Right cardiac atrium (tissue), 5 donors: ENCODE results near the gene ADAMTS2. TPM values are rescaled to one million over a fixed set of nuclear protein-coding genes. Genes with fewer than 3 reads are reported as not detected.

ENCODE experiments used
- ATAC-seq, 2 donors: fragments of 200-7000 bp; cut with Tn5 transposase; one replicate each; pipeline versions ENCODE4 v1.8.0 to v1.9.1; 2020; ENCODE audit warnings: moderate library complexity in 2 of 2, mild to moderate bottlenecking in 1 of 2
- DNase-seq, 3 donors: peaks; one replicate each; pipeline ENCODE4 v3.0.0-alpha.2; 2020
- H3K27ac ChIP-seq: one replicate; pipeline ENCODE4 v1.5.1; 2013; ENCODE audit warnings: mild to moderate bottlenecking, low read length, control low read depth, moderate library complexity
- H3K27me3 ChIP-seq: one replicate; pipeline ENCODE4 v1.6.1; 2013; ENCODE audit not compliant: control insufficient read depth, insufficient read depth
- H3K4me1 ChIP-seq: one replicate; pipeline ENCODE4 v1.6.1; 2013; ENCODE audit warnings: low read length; ENCODE audit not compliant: control insufficient read depth, insufficient read depth
- H3K4me3 ChIP-seq: one replicate; pipeline ENCODE4 v1.5.1; 2013; ENCODE audit warnings: low read length, control low read depth
- H3K9me3 ChIP-seq: one replicate; pipeline ENCODE4 v1.6.1; 2013; ENCODE audit warnings: low read length; ENCODE audit not compliant: control insufficient read depth
- WGBS: extraction: QIAGEN DNeasy Blood & Tissue Kit; methylation state at CpG from one replicate; pipeline ENCODE4 v1.1.7; 2013; 5-methylcytosine and 5-hydroxymethylcytosine counted together
- intact Hi-C, 4 donors: fragments of 100-400 bp; cut with DNase I; formaldehyde crosslinking; loops; one replicate each; pipeline versions ENCODE4 v1.11.0 to v1.14.0; 2022 to 2023
- polyA plus RNA-seq: library from polyadenylated mRNA; stranded (reverse); fragments of 200-250 nt; gene quantifications from one replicate; pipeline ENCODE4 v1.2.3, GENCODE V29; 2013
- total RNA-seq, 4 donors: library from RNA; stranded (reverse); fragmentation: NEBNext Ultra II Directional; extraction: Animal tissue kit (Norgen Biotek cat#: 25700); gene quantifications; one replicate each; pipeline ENCODE4 v1.2.1, GENCODE V29; 2021
- donor health status: healthy with polysubstance abuse.
- donor health status: DM: no; HTN: yes; CAD: no.
- donor health status: DM: no; HTN: no; CAD: no.
- donor health status: DM: no; HTN: yes; CAD: no; lungs with severe emphysema.
- donor health status: DM: yes; HTN: yes; CAD: no.

The ADAMTS2 gene
- total and polyA plus RNA-seq, 5 donors = 7.0 to 23.2 (median 14.7) TPM

DNA sequence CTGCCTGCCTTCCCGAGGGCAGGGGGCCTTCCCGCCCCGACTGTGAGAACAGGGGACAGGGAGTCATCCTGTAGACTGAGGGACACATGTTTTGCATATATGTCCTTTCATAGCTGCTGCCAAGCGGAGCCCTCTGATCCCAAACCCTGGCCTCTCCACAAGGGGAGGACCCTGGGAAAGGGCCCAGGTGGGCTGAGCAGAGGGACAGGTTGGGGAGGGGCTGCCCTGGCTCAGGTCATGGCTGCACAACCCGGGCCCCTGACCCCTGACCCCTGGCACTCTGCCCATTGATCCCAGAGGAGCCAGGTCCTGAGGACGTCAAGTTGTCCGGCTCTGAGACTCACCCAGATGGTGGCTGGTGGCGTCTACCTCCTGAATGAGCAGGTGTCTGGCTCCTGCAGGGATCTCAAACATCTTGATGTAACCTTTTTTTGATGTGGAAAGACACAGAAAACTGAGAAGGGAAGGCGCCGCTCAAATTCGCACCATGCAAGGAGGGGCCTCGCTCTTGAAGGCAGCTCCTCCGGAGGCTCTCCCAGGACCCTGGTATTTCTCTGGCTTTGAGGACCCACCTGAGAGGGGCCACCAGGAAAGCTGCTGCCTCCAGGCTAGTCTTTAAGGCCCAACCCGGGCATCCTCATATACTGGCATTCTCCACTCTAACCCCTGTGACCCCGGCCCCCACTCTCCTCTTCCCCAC lies 213.2 kb downstream of the ADAMTS2 start:
- Histone ChIP-seq H3K4me3 (no peak overlapping the region), H3K27ac (no peak overlapping the region), H3K4me1 (no peaks in the 10 kb centered on the region), H3K9me3 (no peaks in the 10 kb centered on the region), H3K27me3 (no peaks in the 10 kb centered on the region)
- intact Hi-C loops = no loop called here
- 79% methylated on average over 15 of the region's 15 CpGs for whole genome bisulfite sequencing
- DNase-seq (peak in 1 of 3 donors; percentile 36), ATAC-seq (peak in 1 of 2 donors; percentile 19)

DNA sequence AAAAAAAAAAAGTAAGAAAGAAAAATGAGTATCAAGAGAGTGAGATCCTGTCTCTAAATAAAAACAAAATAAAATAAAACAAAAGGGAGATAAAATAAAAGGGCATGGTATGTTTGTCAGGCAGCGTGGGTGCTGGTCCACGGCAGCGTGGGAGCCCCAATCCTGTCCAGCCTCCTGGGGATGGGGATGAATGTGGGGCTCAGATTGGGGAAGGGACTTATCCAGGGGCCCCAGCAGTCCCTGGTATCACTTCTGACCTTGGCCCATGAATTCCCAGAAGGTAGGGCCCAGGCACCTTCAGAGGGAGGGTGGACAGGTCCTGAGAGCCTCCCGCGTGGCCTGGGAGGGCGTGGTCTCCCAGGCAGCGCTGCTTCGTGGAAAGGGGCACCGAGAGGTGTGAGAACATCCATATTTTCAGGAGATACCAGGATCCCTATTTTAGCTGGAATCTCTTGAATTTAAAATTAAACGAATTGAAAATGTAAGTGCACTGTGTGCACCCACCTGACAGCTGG lies 213.9 kb downstream of the ADAMTS2 start:
- ATAC-seq (no peak), DNase-seq (no peak)
- no peaks in the 10 kb centered on the region for H3K4me1 ChIP-seq
- H3K9me3 ChIP-seq = no peaks in the 10 kb centered on the region
- 85% methylated on average over 10 of the region's 10 CpGs for WGBS
- intact Hi-C loops = no loop called here
- no peaks in the 10 kb centered on the region for H3K27me3 ChIP-seq
- H3K27ac ChIP-seq = no peak overlapping the region
- H3K4me3 ChIP-seq = no peak overlapping the region

DNA sequence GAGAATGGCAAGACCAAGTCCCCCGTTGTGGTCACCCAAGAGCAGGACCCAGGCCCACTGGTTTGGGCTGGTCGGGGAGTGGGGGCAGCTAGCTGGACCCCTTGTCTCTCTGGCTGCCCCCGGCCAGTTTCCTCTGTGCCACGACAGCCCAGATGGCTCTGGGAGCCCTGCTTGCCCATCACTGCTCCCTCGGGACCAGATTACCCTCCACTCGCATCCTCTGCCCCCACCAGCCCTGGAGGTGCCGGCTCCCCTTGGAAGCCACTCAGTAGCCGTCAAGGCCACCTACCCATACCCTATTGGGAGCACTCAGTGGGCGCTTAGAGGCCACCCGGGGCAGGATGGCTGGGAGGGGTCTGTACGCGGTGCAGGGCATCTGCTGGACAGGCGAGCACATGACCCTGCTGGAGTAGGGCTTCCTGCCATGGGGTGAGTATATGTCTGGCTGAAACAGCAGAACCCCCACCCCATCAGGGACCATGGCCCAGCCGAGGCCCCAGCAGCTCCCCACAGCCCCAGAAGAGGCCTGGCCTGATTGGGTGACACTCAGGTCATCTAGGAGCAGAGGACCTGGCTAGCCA lies 215.1 kb downstream of the ADAMTS2 start:
- Histone ChIP-seq H3K4me1 (no peaks in the 10 kb centered on the region), H3K27me3 (no peaks in the 10 kb centered on the region), H3K27ac (no peak overlapping the region), H3K4me3 (no peak overlapping the region), H3K9me3 (no peaks in the 10 kb centered on the region)
- DNase-seq (no peak), ATAC-seq (peak in 1 of 2 donors; percentile 10)
- intact Hi-C loops = no loop called here
- 91% methylated on average over 14 of the region's 14 CpGs for WGBS

DNA sequence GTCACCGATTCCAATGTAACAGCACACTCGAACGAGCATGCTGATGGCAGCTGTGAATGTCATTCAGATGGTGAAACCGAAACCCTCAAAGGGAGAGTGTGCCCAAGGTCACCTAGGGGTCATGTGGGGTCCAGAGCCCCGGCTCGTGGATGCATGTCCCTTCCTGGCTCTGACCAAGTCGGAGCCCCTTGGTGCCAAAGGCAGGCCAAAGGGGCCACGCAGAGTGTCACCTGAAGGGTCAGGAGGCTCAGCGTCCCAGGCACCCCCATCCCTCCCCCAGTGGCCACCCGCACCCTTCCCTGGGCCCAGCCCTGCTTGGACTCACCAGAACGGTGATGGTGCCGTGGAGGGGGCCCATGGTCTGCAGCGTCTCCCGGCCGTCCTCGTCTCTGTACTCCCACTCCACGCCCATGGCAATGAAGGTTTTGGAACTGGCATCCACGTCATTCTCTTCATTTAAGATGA lies 215.6 kb downstream of the ADAMTS2 start:
- intact Hi-C loops = no loop called here
- ATAC-seq (no peak), DNase-seq (no peak)
- 86% methylated on average over 18 of the region's 18 CpGs for WGBS
- Histone ChIP-seq H3K9me3 (no peaks in the 10 kb centered on the region), H3K4me3 (no peak overlapping the region), H3K27me3 (no peaks in the 10 kb centered on the region), H3K4me1 (no peaks in the 10 kb centered on the region), H3K27ac (no peak overlapping the region)

DNA sequence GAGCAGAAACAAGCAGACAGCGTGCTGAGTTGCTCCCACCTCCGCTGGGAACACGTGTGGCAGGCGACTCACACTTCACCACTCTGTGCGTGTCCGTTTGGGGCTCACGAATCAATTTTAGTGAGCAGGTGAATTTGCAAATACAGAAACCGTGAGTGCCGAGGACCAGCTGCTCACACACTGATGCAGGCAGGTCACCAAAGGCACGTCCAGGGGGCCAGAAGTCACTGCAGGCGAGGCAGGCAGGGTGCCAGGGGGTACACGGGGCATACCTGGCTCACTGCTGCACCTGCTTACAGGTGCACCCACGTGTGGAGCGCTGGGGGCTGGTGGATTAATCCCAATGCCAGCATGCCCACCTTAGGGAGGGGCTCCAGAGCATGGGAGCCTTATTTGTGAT lies 216.3 kb downstream of the ADAMTS2 start:
- H3K27me3 ChIP-seq = no peaks in the 10 kb centered on the region
- 85% methylated on average over 14 of the region's 14 CpGs for WGBS
- no peak overlapping the region for H3K4me3 ChIP-seq
- ATAC-seq (no peak), DNase-seq (no peak)
- no peaks in the 10 kb centered on the region for H3K9me3 ChIP-seq
- intact Hi-C loops = no loop called here
- H3K4me1 ChIP-seq = no peaks in the 10 kb centered on the region
- H3K27ac ChIP-seq = no peak overlapping the region

DNA sequence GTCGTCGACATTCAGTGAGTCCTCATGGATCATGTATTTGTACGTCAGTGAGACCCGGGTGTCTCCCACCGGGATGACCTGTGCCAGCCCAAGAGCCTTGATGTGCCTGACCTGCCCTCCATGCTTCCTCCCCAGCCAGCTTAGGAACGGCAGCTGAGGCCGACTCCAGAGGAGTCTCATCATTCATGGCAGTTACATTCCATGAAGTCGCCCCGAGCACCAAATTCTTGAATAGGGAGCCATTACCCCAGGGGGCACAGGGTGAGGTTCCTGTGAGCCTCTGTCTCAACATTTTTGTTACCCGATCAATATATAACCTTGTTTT lies 217.3 kb downstream of the ADAMTS2 start:
- ATAC-seq (no peak), DNase-seq (no peak)
- Histone ChIP-seq H3K4me3 (no peak overlapping the region), H3K27ac (no peak overlapping the region), H3K4me1 (no peaks in the 10 kb centered on the region), H3K9me3 (no peaks in the 10 kb centered on the region), H3K27me3 (no peaks in the 10 kb centered on the region)
- WGBS = 87% methylated on average over 10 of the region's 10 CpGs
- intact Hi-C loops = no loop called here

DNA sequence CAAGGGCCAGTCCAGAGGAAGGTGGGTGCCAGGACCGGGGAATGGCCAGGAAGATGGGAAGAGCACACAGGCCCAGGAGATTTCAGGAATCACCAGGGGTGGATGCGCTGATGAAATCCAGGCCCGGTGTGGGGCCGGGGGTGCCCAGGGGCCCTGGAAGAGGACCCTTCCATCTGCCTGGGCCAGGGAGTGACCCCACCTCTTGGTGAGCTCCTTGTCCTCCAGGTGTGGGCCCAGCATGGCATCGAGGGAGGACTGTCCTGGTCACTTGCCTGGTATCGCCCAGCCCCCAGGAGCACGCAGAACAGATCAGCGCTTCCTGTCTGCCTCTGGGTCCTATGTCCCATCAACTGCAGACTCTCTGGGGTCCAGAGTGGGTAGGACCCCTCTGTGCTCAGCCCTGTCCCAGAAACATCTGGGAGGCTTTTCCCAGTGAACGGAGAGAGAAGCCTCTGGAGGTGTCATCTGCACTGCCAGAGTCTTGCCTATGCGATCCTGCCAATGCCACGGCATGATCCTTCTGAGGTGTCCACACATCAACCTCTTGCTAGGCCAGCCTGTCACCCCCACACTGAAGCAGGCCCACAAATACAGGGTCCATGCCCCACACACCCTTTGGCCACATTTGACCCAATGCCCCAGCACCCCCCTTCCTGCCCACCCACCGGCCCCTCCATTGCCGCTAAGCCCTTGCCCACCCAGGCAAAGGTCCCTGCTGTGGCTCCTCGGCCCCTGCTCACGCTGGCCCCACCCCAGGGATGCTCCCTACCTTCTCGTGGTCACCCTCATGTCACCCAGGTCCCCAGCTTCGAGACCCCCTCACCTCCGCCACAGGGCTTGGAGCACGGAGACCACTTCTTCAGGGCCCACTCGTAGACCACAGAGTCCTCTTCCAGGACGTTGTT lies 217.9 kb downstream of the ADAMTS2 start:
- H3K27ac ChIP-seq = no peak overlapping the region
- ATAC-seq (no peak), DNase-seq (no peak)
- H3K27me3 ChIP-seq = no peaks in the 10 kb centered on the region
- H3K4me1 ChIP-seq = no peaks in the 10 kb centered on the region
- H3K9me3 ChIP-seq = no peaks in the 10 kb centered on the region
- intact Hi-C loops = no loop called here
- H3K4me3 ChIP-seq = no peak overlapping the region
- 92% methylated on average over 21 of the region's 21 CpGs for WGBS

DNA sequence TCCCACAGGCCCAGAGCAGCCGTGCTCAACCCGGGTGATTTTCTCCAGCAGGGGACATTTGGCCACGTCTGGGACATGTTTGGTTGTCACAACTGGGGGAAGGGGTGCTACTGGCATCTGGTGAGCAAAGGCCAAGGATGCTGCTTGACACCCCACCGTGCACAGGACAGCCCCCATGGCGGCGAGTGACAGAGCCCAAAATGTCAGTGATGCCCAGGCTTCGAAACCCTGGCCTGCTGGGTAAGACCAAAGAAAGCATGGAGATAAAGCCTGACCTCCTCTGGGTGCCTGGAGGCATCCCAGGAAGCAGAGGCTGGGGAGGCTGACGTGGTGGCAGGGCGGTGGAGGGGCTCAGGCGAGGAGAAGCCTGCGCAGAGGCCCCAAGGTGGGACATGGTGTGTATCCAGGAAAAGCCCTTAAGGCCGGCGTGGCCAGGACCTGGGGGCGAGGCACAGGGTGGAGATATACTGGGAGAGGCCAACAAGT lies 218.7 kb downstream of the ADAMTS2 start:
- no peak for DNase-seq
- Histone ChIP-seq H3K9me3 (no peaks in the 10 kb centered on the region), H3K27me3 (no peaks in the 10 kb centered on the region), H3K27ac (no peak overlapping the region), H3K4me1 (no peaks in the 10 kb centered on the region), H3K4me3 (no peak overlapping the region)
- ATAC-seq = no peak
- WGBS = 85% methylated on average over 14 of the region's 14 CpGs
- intact Hi-C loops = no loop called here

DNA sequence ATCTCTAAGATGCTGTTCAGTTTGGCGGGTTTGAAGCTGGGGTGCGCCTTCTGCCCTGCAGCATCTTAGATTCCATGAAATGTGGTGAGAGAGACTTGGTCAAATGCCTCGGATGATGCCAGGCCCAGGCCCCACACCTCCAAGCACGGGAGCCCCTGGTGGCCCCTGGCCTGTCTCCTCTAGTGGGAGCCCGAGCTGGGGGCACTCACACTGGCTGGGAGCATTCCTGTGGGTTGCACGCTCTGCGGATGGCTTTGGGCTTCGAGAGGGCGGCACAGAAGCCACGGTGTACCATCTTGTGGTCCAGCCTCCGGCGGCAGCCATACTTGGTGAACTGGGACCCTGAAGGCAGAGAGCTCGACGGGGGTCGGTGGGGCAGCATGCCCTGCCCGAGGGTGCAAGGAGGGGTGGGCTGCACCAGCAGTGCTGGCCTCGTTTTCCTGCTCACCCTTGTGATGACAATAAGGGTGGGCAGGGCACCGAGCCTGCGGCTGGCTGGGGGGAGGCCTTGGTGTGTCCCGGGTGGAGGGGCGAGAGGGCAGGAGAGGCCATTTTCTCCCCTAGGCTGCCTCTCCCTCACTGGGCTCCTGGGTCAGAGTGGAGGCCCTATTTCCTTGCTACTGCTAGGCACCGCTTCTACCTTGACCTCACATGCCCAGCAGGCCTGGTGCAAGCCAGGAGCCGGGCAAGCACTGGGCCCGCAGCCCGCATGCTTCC lies 219.3 kb downstream of the ADAMTS2 start:
- WGBS = 92% methylated on average over 25 of the region's 25 CpGs
- DNase-seq = no peak
- no peak overlapping the region for H3K4me3 ChIP-seq
- H3K4me1 ChIP-seq = no peaks in the 10 kb centered on the region
- H3K27ac ChIP-seq = no peak overlapping the region
- H3K9me3 ChIP-seq = no peaks in the 10 kb centered on the region
- ATAC-seq = no peak
- no peaks in the 10 kb centered on the region for H3K27me3 ChIP-seq
- intact Hi-C loops = no loop called here

DNA sequence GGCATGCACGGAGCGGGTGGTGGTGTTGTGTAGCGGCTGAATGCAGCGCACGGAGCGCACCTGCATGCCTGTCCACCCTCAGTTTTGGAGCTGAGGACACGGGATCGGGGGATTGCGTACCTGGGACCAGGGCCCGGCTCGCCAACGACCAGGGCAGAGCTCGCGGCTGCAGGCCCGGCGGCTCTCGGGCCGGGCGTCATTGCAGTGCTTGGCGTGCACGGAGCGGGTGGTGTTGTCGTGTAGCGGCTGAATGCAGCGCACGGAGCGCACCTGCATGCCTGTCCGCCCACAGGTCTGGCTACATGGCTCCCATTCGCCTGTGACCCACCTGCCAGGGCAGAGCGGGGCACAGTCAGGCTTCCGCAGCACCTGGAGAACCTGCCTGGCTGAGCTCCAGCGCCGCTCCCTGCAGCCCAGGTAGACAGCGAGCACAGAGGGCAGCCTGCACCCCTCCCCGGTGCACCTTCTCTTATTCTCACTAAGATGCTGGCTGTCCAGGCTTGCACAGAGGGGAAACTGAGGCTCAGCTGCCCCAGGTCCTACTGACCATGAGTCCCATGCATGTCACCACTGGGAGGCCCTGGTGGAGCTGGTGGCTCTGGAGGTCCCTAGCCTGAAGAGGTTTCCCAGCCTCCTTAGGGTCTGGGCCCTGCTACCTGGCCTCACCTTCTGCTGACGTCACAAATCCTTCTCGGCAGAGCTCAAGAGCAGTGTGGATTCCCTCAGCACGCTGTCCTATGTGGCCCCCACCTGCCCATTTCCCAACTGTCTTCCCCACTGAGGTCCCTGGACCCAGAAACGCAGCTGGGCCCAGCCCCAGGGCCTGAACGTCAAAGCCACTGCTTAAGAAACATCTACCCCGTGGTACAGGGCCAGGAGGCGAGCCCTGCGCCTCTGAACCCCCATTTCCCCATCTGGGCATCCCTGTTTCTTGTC lies 220.1 kb downstream of the ADAMTS2 start:
- Histone ChIP-seq H3K9me3 (no peaks in the 10 kb centered on the region), H3K4me3 (no peak overlapping the region), H3K27me3 (no peaks in the 10 kb centered on the region), H3K27ac (no peak overlapping the region), H3K4me1 (no peaks in the 10 kb centered on the region)
- ATAC-seq (no peak), DNase-seq (no peak)
- WGBS = 93% methylated on average over 43 of the region's 43 CpGs
- intact Hi-C loops = no loop called here
